8988T (cell line): Measurements from ENCODE around the gene STK32C.

Experiments used
- DNase-seq: peaks from one replicate; pipeline ENCODE4 v3.0.0; 2011

STK32C gene

GRCh38 chr10:132178672-132179545 is 128.8 kb downstream of the STK32C start:
- DNase-seq = no peak

- DNase-seq = no peak
Observed at GRCh38 chr10:132178046-132178445, 129.7 kb downstream of the STK32C start.

GRCh38 chr10:132176623-132177500 is 130.9 kb downstream of the STK32C start:
- no peak for DNase-seq

- DNase-seq = no peak
Observed at GRCh38 chr10:132175907-132176581, 131.7 kb downstream of the STK32C start.

GRCh38 chr10:132175408-132175807 is 132.3 kb downstream of the STK32C start:
- DNase-seq = no peak

- no peak for DNase-seq
Observed at GRCh38 chr10:132174237-132174636, 133.5 kb downstream of the STK32C start.

GRCh38 chr10:132173185-132173584 is 134.6 kb downstream of the STK32C start:
- DNase-seq = no peak

GRCh38 chr10:132172091-132173066 is 135.4 kb downstream of the STK32C start:
- DNase-seq = no peak

- DNase-seq = no peak
Observed at GRCh38 chr10:132170561-132171361, 137.0 kb downstream of the STK32C start.

GRCh38 chr10:132169766-132170560 is 137.8 kb downstream of the STK32C start:
- no peak for DNase-seq

- DNase-seq = no peak
Observed at GRCh38 chr10:132169031-132169765, 138.6 kb downstream of the STK32C start.

- DNase-seq = no peak
Observed at GRCh38 chr10:132168571-132169030, 139.1 kb downstream of the STK32C start.

- DNase-seq = no peak
Observed at GRCh38 chr10:132167976-132168375, 139.8 kb downstream of the STK32C start.

- no peak for DNase-seq
Observed at GRCh38 chr10:132167041-132167674, 140.6 kb downstream of the STK32C start.

- DNase-seq = no peak
Observed at GRCh38 chr10:132166216-132166950, 141.4 kb downstream of the STK32C start.

- DNase-seq = no peak
Observed at GRCh38 chr10:132165416-132165980, 142.3 kb downstream of the STK32C start.

- DNase-seq = no peak
Observed at GRCh38 chr10:132164761-132165278, 142.9 kb downstream of the STK32C start.
